Mesendoderm (in vitro differentiated cells): ENCODE data around the gene ABCC1.
A peak's percentile ranks its signal among the peaks of the same experiment; 100 is the strongest.

Source experiments
- DNase-seq: peaks from one replicate; pipeline ENCODE4 v3.0.0; 2013
- H2AK5ac ChIP-seq: 2 replicates; pipeline ENCODE4 v1.6.1; 2013; ENCODE audit warnings: low read length, inconsistent platforms
- H2BK120ac ChIP-seq: 2 replicates; pipeline ENCODE4 v1.6.1; 2013; ENCODE audit warnings: low read depth, mild to moderate bottlenecking, low read length, moderate library complexity, mixed read lengths
- H2BK15ac ChIP-seq: replicated peaks from 2 replicates; pipeline ENCODE4 v1.6.1; 2013; ENCODE audit warnings: low read depth, mild to moderate bottlenecking, moderate library complexity
- H2BK5ac ChIP-seq: 2 replicates; pipeline ENCODE4 v1.6.1; 2013; ENCODE audit warnings: low read length, inconsistent platforms
- H3K18ac ChIP-seq: 2 replicates; pipeline ENCODE4 v1.6.1; 2013; ENCODE audit warnings: mild to moderate bottlenecking, low read length, mixed read lengths
- H3K23ac ChIP-seq: one replicate; pipeline ENCODE4 v1.6.1; 2013; ENCODE audit warnings: low read length
- H3K27ac ChIP-seq: 2 replicates; pipeline ENCODE4 v1.5.1; 2013; ENCODE audit warnings: low read depth, mild to moderate bottlenecking, inconsistent platforms, low read length, moderate library complexity
- H3K27me3 ChIP-seq: 2 replicates; pipeline ENCODE4 v1.6.1; 2013; ENCODE audit warnings: low read length, control low read depth, mild to moderate bottlenecking, inconsistent platforms; ENCODE audit not compliant: insufficient read depth, poor library complexity
- H3K36me3 ChIP-seq: 2 replicates; pipeline ENCODE4 v1.6.1; 2013; ENCODE audit warnings: low read length, inconsistent platforms; ENCODE audit not compliant: control insufficient read depth, insufficient read depth
- H3K4ac ChIP-seq: one replicate; pipeline ENCODE4 v1.6.1; 2013; ENCODE audit warnings: low read depth, mild to moderate bottlenecking, low read length, moderate library complexity
- H3K4me1 ChIP-seq: 2 replicates; pipeline ENCODE4 v1.6.1; 2013; ENCODE audit warnings: low read depth, low read length, inconsistent platforms; ENCODE audit not compliant: control insufficient read depth
- H3K4me2 ChIP-seq: 2 replicates; pipeline ENCODE4 v1.6.1; 2013; ENCODE audit warnings: low read length
- H3K4me3 ChIP-seq: 2 replicates; pipeline ENCODE4 v1.5.1; 2013; ENCODE audit warnings: mild to moderate bottlenecking, low read length
- H3K56ac ChIP-seq: one replicate; pipeline ENCODE4 v1.6.1; 2013; ENCODE audit warnings: low read length
- H3K79me1 ChIP-seq: 2 replicates; pipeline ENCODE4 v1.6.1; 2013; ENCODE audit warnings: low read length, inconsistent platforms
- H3K79me2 ChIP-seq: 2 replicates; pipeline ENCODE4 v1.6.1; 2013; ENCODE audit warnings: mild to moderate bottlenecking, low read length; ENCODE audit not compliant: control insufficient read depth, insufficient read depth
- H3K9ac ChIP-seq: 2 replicates; pipeline ENCODE4 v1.6.1; 2013; ENCODE audit warnings: low read length, inconsistent platforms
- H4K5ac ChIP-seq: one replicate; pipeline ENCODE4 v1.6.1; 2013; ENCODE audit warnings: low read length
- H4K8ac ChIP-seq: one replicate; pipeline ENCODE4 v1.6.1; 2013; ENCODE audit warnings: low read depth, mild to moderate bottlenecking, control low read depth, low read length, moderate library complexity
- WGBS: extraction: QIAGEN DNeasy Blood & Tissue Kit; methylation state at CpG from one replicate; pipeline ENCODE4 v1.1.7; 2013; ENCODE audit warnings: low lambda C conversion rate, missing lambda C conversion rate; ENCODE audit not compliant: insufficient coverage; ENCODE audit errors: extremely low coverage; 5-methylcytosine and 5-hydroxymethylcytosine counted together

Gene ABCC1

GRCh38 chr16:15958703-15959348 lies 9.4 kb downstream of the ABCC1 start:
- Histone ChIP-seq H3K56ac (no peak overlapping the region), H2AK5ac (no peak overlapping the region), H3K36me3 (no peaks in the 10 kb centered on the region), H3K27ac (no peak overlapping the region), H3K23ac (no peak overlapping the region), H3K4me1 (peaks cover 11% of the 10 kb centered on the region), H3K18ac (no peak overlapping the region), H3K4ac (no peak overlapping the region), H3K79me2 (peaks cover 85% of the 10 kb centered on the region), H4K5ac (no peak overlapping the region), H3K4me3 (no peak overlapping the region), H3K27me3 (no peaks in the 10 kb centered on the region), H3K4me2 (no peak overlapping the region), H2BK15ac (no peak overlapping the region), H2BK5ac (no peak overlapping the region), H2BK120ac (no peak overlapping the region), H3K9ac (no peak overlapping the region), H4K8ac (no peak overlapping the region), H3K79me1 (peaks cover 28% of the 10 kb centered on the region)
- no CpG with 5 or more reads among the region's 9 CpGs for WGBS
- DNase-seq, result peak; percentile 58

GRCh38 chr16:15960124-15960971 lies 10.9 kb downstream of the ABCC1 start:
- no peak overlapping the region for H3K4me3 ChIP-seq
- H4K8ac ChIP-seq, result no peak overlapping the region
- H2BK5ac ChIP-seq, result no peak overlapping the region
- peaks cover 76% of the 10 kb centered on the region for H3K79me2 ChIP-seq
- H3K18ac ChIP-seq, result no peak overlapping the region
- no peak overlapping the region for H2AK5ac ChIP-seq
- H3K36me3 ChIP-seq, result no peaks in the 10 kb centered on the region
- no peak overlapping the region for H3K23ac ChIP-seq
- peaks cover 11% of the 10 kb centered on the region for H3K4me1 ChIP-seq
- H3K27ac ChIP-seq, result no peak overlapping the region
- no peak overlapping the region for H3K9ac ChIP-seq
- H2BK120ac ChIP-seq, result no peak overlapping the region
- H3K4me2 ChIP-seq, result no peak overlapping the region
- no CpG with 5 or more reads among the region's 12 CpGs for WGBS
- no peak overlapping the region for H3K4ac ChIP-seq
- no peak overlapping the region for H4K5ac ChIP-seq
- no peak overlapping the region for H3K56ac ChIP-seq
- H3K27me3 ChIP-seq, result no peaks in the 10 kb centered on the region
- DNase-seq, result peak; percentile 64
- H2BK15ac ChIP-seq, result no peak overlapping the region
- H3K79me1 ChIP-seq, result peaks cover 19% of the 10 kb centered on the region

- WGBS, result no CpG with 5 or more reads among the region's 5 CpGs
Measured at GRCh38 chr16:15961060-15961511, 11.7 kb downstream of the ABCC1 start.

GRCh38 chr16:15961571-15962090 lies 12.2 kb downstream of the ABCC1 start:
- Histone ChIP-seq H2BK15ac (no peak overlapping the region), H2BK120ac (no peak overlapping the region), H3K36me3 (no peaks in the 10 kb centered on the region), H3K4me3 (no peak overlapping the region), H4K5ac (no peak overlapping the region), H2BK5ac (no peak overlapping the region), H3K23ac (no peak overlapping the region), H3K56ac (no peak overlapping the region), H3K4ac (no peak overlapping the region), H3K79me1 (peaks cover 15% of the 10 kb centered on the region), H3K4me2 (no peak overlapping the region), H3K9ac (no peak overlapping the region), H2AK5ac (no peak overlapping the region), H3K27me3 (no peaks in the 10 kb centered on the region), H4K8ac (no peak overlapping the region), H3K18ac (no peak overlapping the region), H3K4me1 (peaks cover 13% of the 10 kb centered on the region), H3K27ac (no peak overlapping the region), H3K79me2 (peaks cover 71% of the 10 kb centered on the region)
- no peak for DNase-seq
- WGBS, result no CpG with 5 or more reads among the region's 4 CpGs

More at GRCh38 chr16:15961060-15961511, 11.7 kb downstream of the ABCC1 start:
- Histone ChIP-seq H2BK15ac (no peak overlapping the region), H4K8ac (no peak overlapping the region), H3K27me3 (no peaks in the 10 kb centered on the region), H3K9ac (no peak overlapping the region), H4K5ac (no peak overlapping the region), H2BK120ac (no peak overlapping the region), H3K36me3 (no peaks in the 10 kb centered on the region), H2BK5ac (no peak overlapping the region), H3K4me2 (no peak overlapping the region), H2AK5ac (no peak overlapping the region), H3K56ac (no peak overlapping the region), H3K27ac (no peak overlapping the region), H3K4me1 (peaks cover 13% of the 10 kb centered on the region), H3K79me1 (peaks cover 15% of the 10 kb centered on the region), H3K18ac (no peak overlapping the region), H3K4me3 (no peak overlapping the region), H3K23ac (no peak overlapping the region), H3K4ac (no peak overlapping the region), H3K79me2 (peaks cover 74% of the 10 kb centered on the region)
- DNase-seq, result no peak

GRCh38 chr16:15963307-15963910 lies 14.0 kb downstream of the ABCC1 start:
- Histone ChIP-seq H4K8ac (no peak overlapping the region), H2BK5ac (no peak overlapping the region), H3K23ac (no peak overlapping the region), H3K36me3 (no peaks in the 10 kb centered on the region), H3K4me2 (no peak overlapping the region), H3K18ac (no peak overlapping the region), H4K5ac (no peak overlapping the region), H3K4me1 (peaks cover 15% of the 10 kb centered on the region), H3K79me2 (peaks cover 62% of the 10 kb centered on the region), H2BK120ac (no peak overlapping the region), H3K4me3 (no peak overlapping the region), H3K9ac (no peak overlapping the region), H3K27me3 (no peaks in the 10 kb centered on the region), H3K27ac (no peak overlapping the region), H3K4ac (no peak overlapping the region), H2BK15ac (no peak overlapping the region), H2AK5ac (no peak overlapping the region), H3K56ac (no peak overlapping the region), H3K79me1 (peaks cover 18% of the 10 kb centered on the region)
- DNase-seq, result peak; percentile 29
- WGBS, result no CpG with 5 or more reads among the region's 5 CpGs
